Dendritic cell treated with granulocyte-macrophage colony-stimulating factor and Interleukin-4, amounts not matched to agents 40 ng/mL and 50 ng/mL, for 4 days (primary cell): ENCODE measurements around the gene SHTN1.

ENCODE experiments used
- H3K27ac Mint-ChIP-seq: one replicate; pipeline ENCODE4 v1.8.0; 2022; ENCODE audit warnings: mild to moderate bottlenecking, mixed read lengths
- H3K27me3 Mint-ChIP-seq: one replicate; pipeline ENCODE4 v1.8.0; 2022; ENCODE audit warnings: mild to moderate bottlenecking, mixed read lengths
- H3K36me3 Mint-ChIP-seq: one replicate; pipeline ENCODE4 v1.8.0; 2022; ENCODE audit warnings: low read depth, mixed read lengths
- H3K4me1 Mint-ChIP-seq: one replicate; pipeline ENCODE4 v1.8.0; 2022; ENCODE audit warnings: low read depth, mixed read lengths
- H3K4me3 Mint-ChIP-seq: one replicate; pipeline ENCODE4 v1.8.0; 2022; ENCODE audit warnings: mild to moderate bottlenecking, moderate library complexity, mixed read lengths
- H3K9me3 Mint-ChIP-seq: one replicate; pipeline ENCODE4 v1.8.0; 2022; ENCODE audit warnings: mixed read lengths
- intact Hi-C: fragments of 100-400 bp; cut with micrococcal nuclease; formaldehyde crosslinking; loops from one replicate; pipeline ENCODE4 v1.15.0; 2022

SHTN1 gene

GRCh38 chr10:116838143-116838725, 166.8 kb downstream of the SHTN1 start:
- peaks cover 18% of the 10 kb centered on the region for H3K27me3 Mint-ChIP-seq
- H3K4me3 Mint-ChIP-seq: no peak overlapping the region
- intact Hi-C loops: no loop called here
- no peak overlapping the region for H3K27ac Mint-ChIP-seq
- no peaks in the 10 kb centered on the region for H3K9me3 Mint-ChIP-seq
- no peaks in the 10 kb centered on the region for H3K36me3 Mint-ChIP-seq
- H3K4me1 Mint-ChIP-seq: no peaks in the 10 kb centered on the region

- intact Hi-C loops: no loop called here
- H3K27me3 Mint-ChIP-seq: peaks cover 18% of the 10 kb centered on the region
- H3K4me3 Mint-ChIP-seq: no peak overlapping the region
- H3K4me1 Mint-ChIP-seq: no peaks in the 10 kb centered on the region
- H3K27ac Mint-ChIP-seq: no peak overlapping the region
- no peaks in the 10 kb centered on the region for H3K36me3 Mint-ChIP-seq
- H3K9me3 Mint-ChIP-seq: no peaks in the 10 kb centered on the region
Observed at GRCh38 chr10:116836902-116837523, 168.0 kb downstream of the SHTN1 start.

GRCh38 chr10:116836083-116836482, 168.9 kb downstream of the SHTN1 start:
- intact Hi-C loops: no loop called here
- Mint-ChIP-seq H3K36me3 (no peaks in the 10 kb centered on the region), H3K4me1 (no peaks in the 10 kb centered on the region), H3K27ac (no peak overlapping the region), H3K27me3 (peaks cover 18% of the 10 kb centered on the region), H3K9me3 (no peaks in the 10 kb centered on the region), H3K4me3 (no peak overlapping the region)

GRCh38 chr10:116835658-116836057, 169.3 kb downstream of the SHTN1 start:
- no peaks in the 10 kb centered on the region for H3K9me3 Mint-ChIP-seq
- intact Hi-C loops: no loop called here
- no peaks in the 10 kb centered on the region for H3K4me1 Mint-ChIP-seq
- H3K4me3 Mint-ChIP-seq: no peak overlapping the region
- no peak overlapping the region for H3K27ac Mint-ChIP-seq
- H3K36me3 Mint-ChIP-seq: no peaks in the 10 kb centered on the region
- peaks cover 15% of the 10 kb centered on the region for H3K27me3 Mint-ChIP-seq

- Mint-ChIP-seq H3K9me3 (no peaks in the 10 kb centered on the region), H3K4me1 (no peaks in the 10 kb centered on the region), H3K4me3 (no peak overlapping the region), H3K27me3 (peaks cover 15% of the 10 kb centered on the region), H3K27ac (no peak overlapping the region), H3K36me3 (no peaks in the 10 kb centered on the region)
- intact Hi-C loops: no loop called here
Observed at GRCh38 chr10:116833986-116834985, 170.7 kb downstream of the SHTN1 start.

GRCh38 chr10:116831790-116832189, 173.2 kb downstream of the SHTN1 start:
- no peaks in the 10 kb centered on the region for H3K9me3 Mint-ChIP-seq
- intact Hi-C loops: no loop called here
- no peak overlapping the region for H3K27ac Mint-ChIP-seq
- no peaks in the 10 kb centered on the region for H3K36me3 Mint-ChIP-seq
- H3K27me3 Mint-ChIP-seq: peaks cover 13% of the 10 kb centered on the region
- H3K4me1 Mint-ChIP-seq: no peaks in the 10 kb centered on the region
- H3K4me3 Mint-ChIP-seq: no peak overlapping the region
